ENCODE results near the gene ATP5MG. TPM values are rescaled to one million over a fixed set of nuclear protein-coding genes. Genes with fewer than 3 reads are reported as not detected.

The ATP5MG gene, protein sequence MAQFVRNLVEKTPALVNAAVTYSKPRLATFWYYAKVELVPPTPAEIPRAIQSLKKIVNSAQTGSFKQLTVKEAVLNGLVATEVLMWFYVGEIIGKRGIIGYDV
- polyA plus RNA-seq (2011; rRNA removed): 242 and 337 TPM in 2 replicates
- polyA plus RNA-seq (2012; cell fraction: cytosol; rRNA removed): 103 and 136 TPM in 2 replicates
- 37.7 and 77.1 TPM in 2 replicates for polyA plus RNA-seq (2012; cell fraction: nucleus; rRNA removed)
- 437 to 446 TPM (median 438 TPM) in 3 replicates for polyA plus RNA-seq (2017; fragmentation: RNase III; extraction: RNeasy Plus Mini Kit Qiagen cat#74134 plus additional on column Dnase treatment)
- 30.8 and 39.5 TPM in 2 replicates for polyA minus RNA-seq (2011; rRNA and poly(A)+ RNA removed)

- peak; percentile 85 to 86 for ATAC-seq
- under 1% methylated on average over 32 of the region's 51 CpGs for WGBS (ENCODE audit: missing lambda C conversion rate)
- H3K9me3 ChIP-seq: no peaks in the 10 kb centered on the region
- H3K27ac ChIP-seq: peak within 1 kb of the TSS; percentile 82 to 93
- peak within 1 kb of the TSS; percentile 73 for H3K4me2 ChIP-seq
- H3K4me1 ChIP-seq: peaks cover 19% of the 10 kb centered on the region
- peak; percentile 68 to 87 for DNase-seq (ENCODE audit: low read depth in 1 of 2, low spot score in 1 of 2)
- CTCF ChIA-PET: interaction anchor here (0.9 to 1.3 kb wide), 2 partner anchors 58 to 206 kb away, joined by 3 to 4 read pairs; no protein-coding TSS in a partner anchor
- H3K4me3 ChIP-seq: peak within 1 kb of the TSS; percentile 81
- POLR2A ChIA-PET: interaction anchor here (0.9 to 1.0 kb wide), 2 partner anchors 34 to 136 kb away, joined by 3 read pairs; no protein-coding TSS in a partner anchor
- FAIRE-seq: no peak
- TF ChIP-seq, protein P1, sequence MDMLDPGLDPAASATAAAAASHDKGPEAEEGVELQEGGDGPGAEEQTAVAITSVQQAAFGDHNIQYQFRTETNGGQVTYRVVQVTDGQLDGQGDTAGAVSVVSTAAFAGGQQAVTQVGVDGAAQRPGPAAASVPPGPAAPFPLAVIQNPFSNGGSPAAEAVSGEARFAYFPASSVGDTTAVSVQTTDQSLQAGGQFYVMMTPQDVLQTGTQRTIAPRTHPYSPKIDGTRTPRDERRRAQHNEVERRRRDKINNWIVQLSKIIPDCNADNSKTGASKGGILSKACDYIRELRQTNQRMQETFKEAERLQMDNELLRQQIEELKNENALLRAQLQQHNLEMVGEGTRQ (IDR thresholded peaks at IDR 0.05): no peak
- TF ChIP-seq CBX2 (IDR thresholded peaks at IDR 0.05; ENCODE audit: borderline replicate concordance, low read depth) (no peak), JUNB (IDR thresholded peaks at IDR 0.05) (no peak), NR3C1 (IDR thresholded peaks at IDR 0.05) (no peak), HDAC2 (IDR thresholded peaks at IDR 0.05) (no peak), BHLHE40 (IDR thresholded peaks at IDR 0.05; ENCODE audit: low read depth, low read length) (no peak), MAFK (IDR thresholded peaks at IDR 0.05; ENCODE audit: partially characterized antibody) (no peak), JUN (IDR thresholded peaks at IDR 0.05) (peak; percentile 71 to 77; a peak in 4 of 5 replicates), RFX5 (IDR thresholded peaks at IDR 0.05) (no peak), HOXB13 (CRISPR knock-in tag; IDR thresholded peaks at IDR 0.05; ENCODE audit: low read depth) (no peak), NFE2L2 (conservative IDR thresholded peaks at IDR 0.05; ENCODE audit: low read length) (no peak), KDM5A (IDR thresholded peaks at IDR 0.05) (no peak; the same call in 1 of the 2 replicates), CTCF (IDR thresholded peaks at IDR 0.05) (no peak), HOXB5 (CRISPR knock-in tag; IDR thresholded peaks at IDR 0.05) (no peak), CHD4 (IDR thresholded peaks at IDR 0.05; ENCODE audit: borderline replicate concordance) (no peak), PHF8 (IDR thresholded peaks at IDR 0.05; ENCODE audit: borderline replicate concordance, low read depth) (peak; percentile 42; the same call in 1 of the 2 replicates), CBX8 (IDR thresholded peaks at IDR 0.05) (no peak), FOSL2 (IDR thresholded peaks at IDR 0.05) (no peak), FOSL2 (CRISPR knock-in tag; IDR thresholded peaks at IDR 0.05) (no peak), GATA3 (IDR thresholded peaks at IDR 0.05; ENCODE audit: borderline replicate concordance) (no peak), TP53 (CRISPR knock-in tag; IDR thresholded peaks at IDR 0.05) (no peak; the same call in 1 of the 2 replicates), FOXS1 (CRISPR knock-in tag; IDR thresholded peaks at IDR 0.05) (no peak), ZSCAN20 (CRISPR knock-in tag; IDR thresholded peaks at IDR 0.05) (no peak), BCL3 (IDR thresholded peaks at IDR 0.05) (no peak), MAZ (IDR thresholded peaks at IDR 0.05; ENCODE audit: borderline replicate concordance, low read depth, low read length) (no peak), EP300 (IDR thresholded peaks at IDR 0.05) (no peak)
- TF ChIP-seq, protein P2, sequence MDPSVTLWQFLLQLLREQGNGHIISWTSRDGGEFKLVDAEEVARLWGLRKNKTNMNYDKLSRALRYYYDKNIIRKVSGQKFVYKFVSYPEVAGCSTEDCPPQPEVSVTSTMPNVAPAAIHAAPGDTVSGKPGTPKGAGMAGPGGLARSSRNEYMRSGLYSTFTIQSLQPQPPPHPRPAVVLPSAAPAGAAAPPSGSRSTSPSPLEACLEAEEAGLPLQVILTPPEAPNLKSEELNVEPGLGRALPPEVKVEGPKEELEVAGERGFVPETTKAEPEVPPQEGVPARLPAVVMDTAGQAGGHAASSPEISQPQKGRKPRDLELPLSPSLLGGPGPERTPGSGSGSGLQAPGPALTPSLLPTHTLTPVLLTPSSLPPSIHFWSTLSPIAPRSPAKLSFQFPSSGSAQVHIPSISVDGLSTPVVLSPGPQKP (IDR thresholded peaks at IDR 0.05; ENCODE audit: low read depth, low read length): no peak
- TF ChIP-seq, protein P3, sequence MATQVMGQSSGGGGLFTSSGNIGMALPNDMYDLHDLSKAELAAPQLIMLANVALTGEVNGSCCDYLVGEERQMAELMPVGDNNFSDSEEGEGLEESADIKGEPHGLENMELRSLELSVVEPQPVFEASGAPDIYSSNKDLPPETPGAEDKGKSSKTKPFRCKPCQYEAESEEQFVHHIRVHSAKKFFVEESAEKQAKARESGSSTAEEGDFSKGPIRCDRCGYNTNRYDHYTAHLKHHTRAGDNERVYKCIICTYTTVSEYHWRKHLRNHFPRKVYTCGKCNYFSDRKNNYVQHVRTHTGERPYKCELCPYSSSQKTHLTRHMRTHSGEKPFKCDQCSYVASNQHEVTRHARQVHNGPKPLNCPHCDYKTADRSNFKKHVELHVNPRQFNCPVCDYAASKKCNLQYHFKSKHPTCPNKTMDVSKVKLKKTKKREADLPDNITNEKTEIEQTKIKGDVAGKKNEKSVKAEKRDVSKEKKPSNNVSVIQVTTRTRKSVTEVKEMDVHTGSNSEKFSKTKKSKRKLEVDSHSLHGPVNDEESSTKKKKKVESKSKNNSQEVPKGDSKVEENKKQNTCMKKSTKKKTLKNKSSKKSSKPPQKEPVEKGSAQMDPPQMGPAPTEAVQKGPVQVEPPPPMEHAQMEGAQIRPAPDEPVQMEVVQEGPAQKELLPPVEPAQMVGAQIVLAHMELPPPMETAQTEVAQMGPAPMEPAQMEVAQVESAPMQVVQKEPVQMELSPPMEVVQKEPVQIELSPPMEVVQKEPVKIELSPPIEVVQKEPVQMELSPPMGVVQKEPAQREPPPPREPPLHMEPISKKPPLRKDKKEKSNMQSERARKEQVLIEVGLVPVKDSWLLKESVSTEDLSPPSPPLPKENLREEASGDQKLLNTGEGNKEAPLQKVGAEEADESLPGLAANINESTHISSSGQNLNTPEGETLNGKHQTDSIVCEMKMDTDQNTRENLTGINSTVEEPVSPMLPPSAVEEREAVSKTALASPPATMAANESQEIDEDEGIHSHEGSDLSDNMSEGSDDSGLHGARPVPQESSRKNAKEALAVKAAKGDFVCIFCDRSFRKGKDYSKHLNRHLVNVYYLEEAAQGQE (IDR thresholded peaks at IDR 0.05): no peak
- TF ChIP-seq, protein P4, sequence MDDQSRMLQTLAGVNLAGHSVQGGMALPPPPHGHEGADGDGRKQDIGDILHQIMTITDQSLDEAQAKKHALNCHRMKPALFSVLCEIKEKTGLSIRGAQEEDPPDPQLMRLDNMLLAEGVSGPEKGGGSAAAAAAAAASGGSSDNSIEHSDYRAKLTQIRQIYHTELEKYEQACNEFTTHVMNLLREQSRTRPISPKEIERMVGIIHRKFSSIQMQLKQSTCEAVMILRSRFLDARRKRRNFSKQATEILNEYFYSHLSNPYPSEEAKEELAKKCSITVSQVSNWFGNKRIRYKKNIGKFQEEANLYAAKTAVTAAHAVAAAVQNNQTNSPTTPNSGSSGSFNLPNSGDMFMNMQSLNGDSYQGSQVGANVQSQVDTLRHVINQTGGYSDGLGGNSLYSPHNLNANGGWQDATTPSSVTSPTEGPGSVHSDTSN (IDR thresholded peaks at IDR 0.05): no peak
- TF ChIP-seq, protein P5, sequence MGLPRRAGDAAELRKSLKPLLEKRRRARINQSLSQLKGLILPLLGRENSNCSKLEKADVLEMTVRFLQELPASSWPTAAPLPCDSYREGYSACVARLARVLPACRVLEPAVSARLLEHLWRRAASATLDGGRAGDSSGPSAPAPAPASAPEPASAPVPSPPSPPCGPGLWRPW (IDR thresholded peaks at IDR 0.05): no peak
Measured at GRCh38 chr11:118401151-118401879, at the start of gene ATP5MG. Gene ATP5MG, plus strand, starts transcription at chr11:118401606. Its CDS starts 60 bp downstream, at chr11:118401666.

Measured in A549 (cell line).